Measurements from ENCODE around the gene FEM1B. TPM values are rescaled to one million over a fixed set of nuclear protein-coding genes. Genes with fewer than 3 reads are reported as not detected.
A peak's percentile ranks its signal among the peaks of the same experiment; 100 is the strongest.

FEM1B gene
- total RNA-seq, 1 experiment from 2014 or later = 41.0 TPM

GRCh38 chr15:68278595-68279405, 1.3 kb downstream of the FEM1B start:
- BruUV-seq (replicated peaks) = TSS peak; percentile 38
- intact Hi-C loops (cut with micrococcal nuclease; ENCODE audit: unreplicated experiment) = no loop called here
- ChIA-PET POLR2A (no interaction called here), CTCF (interaction anchor here (2.0 kb wide), 1 partner anchor 28 kb away, joined by 11 read pairs; no protein-coding TSS in a partner anchor)
- no peak for DNase-seq
- Histone ChIP-seq H3K9me3 (no peaks in the 10 kb centered on the region), H3K36me3 (ENCODE audit: control insufficient read depth, insufficient read depth, low read length) (no peaks in the 10 kb centered on the region; the same call in 1 of the 2 replicates), H3K27me3 (replicated peaks; ENCODE audit: control insufficient read depth, insufficient read depth, low read length) (no peaks in the 10 kb centered on the region), H3K4me1 (peaks cover 35% of the 10 kb centered on the region), H3K4me3 (ENCODE audit: low read depth, low read length) (peak overlapping the region; percentile 61)
- TF ChIP-seq, protein P1, sequence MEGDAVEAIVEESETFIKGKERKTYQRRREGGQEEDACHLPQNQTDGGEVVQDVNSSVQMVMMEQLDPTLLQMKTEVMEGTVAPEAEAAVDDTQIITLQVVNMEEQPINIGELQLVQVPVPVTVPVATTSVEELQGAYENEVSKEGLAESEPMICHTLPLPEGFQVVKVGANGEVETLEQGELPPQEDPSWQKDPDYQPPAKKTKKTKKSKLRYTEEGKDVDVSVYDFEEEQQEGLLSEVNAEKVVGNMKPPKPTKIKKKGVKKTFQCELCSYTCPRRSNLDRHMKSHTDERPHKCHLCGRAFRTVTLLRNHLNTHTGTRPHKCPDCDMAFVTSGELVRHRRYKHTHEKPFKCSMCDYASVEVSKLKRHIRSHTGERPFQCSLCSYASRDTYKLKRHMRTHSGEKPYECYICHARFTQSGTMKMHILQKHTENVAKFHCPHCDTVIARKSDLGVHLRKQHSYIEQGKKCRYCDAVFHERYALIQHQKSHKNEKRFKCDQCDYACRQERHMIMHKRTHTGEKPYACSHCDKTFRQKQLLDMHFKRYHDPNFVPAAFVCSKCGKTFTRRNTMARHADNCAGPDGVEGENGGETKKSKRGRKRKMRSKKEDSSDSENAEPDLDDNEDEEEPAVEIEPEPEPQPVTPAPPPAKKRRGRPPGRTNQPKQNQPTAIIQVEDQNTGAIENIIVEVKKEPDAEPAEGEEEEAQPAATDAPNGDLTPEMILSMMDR (IDR thresholded peaks at IDR 0.05; ENCODE audit: insufficient read depth in 1 of 2, low read depth in 1 of 2, low read length in 1 of 2, severe bottlenecking in 1 of 2, unreplicated experiment in 1 of 2) = no peak
- Mint-ChIP-seq H3K9me3 (ENCODE audit: unreplicated experiment) (no peaks in the 10 kb centered on the region), H3K4me3 (ENCODE audit: unreplicated experiment) (peak overlapping the region; percentile 95), H3K27me3 (ENCODE audit: insufficient read depth, unreplicated experiment) (no peaks in the 10 kb centered on the region), H3K36me3 (ENCODE audit: insufficient read depth, unreplicated experiment) (no peaks in the 10 kb centered on the region), H3K27ac (ENCODE audit: unreplicated experiment) (peak overlapping the region; percentile 93), H3K4me1 (ENCODE audit: low read depth, unreplicated experiment) (peaks cover 40% of the 10 kb centered on the region)

DNA sequence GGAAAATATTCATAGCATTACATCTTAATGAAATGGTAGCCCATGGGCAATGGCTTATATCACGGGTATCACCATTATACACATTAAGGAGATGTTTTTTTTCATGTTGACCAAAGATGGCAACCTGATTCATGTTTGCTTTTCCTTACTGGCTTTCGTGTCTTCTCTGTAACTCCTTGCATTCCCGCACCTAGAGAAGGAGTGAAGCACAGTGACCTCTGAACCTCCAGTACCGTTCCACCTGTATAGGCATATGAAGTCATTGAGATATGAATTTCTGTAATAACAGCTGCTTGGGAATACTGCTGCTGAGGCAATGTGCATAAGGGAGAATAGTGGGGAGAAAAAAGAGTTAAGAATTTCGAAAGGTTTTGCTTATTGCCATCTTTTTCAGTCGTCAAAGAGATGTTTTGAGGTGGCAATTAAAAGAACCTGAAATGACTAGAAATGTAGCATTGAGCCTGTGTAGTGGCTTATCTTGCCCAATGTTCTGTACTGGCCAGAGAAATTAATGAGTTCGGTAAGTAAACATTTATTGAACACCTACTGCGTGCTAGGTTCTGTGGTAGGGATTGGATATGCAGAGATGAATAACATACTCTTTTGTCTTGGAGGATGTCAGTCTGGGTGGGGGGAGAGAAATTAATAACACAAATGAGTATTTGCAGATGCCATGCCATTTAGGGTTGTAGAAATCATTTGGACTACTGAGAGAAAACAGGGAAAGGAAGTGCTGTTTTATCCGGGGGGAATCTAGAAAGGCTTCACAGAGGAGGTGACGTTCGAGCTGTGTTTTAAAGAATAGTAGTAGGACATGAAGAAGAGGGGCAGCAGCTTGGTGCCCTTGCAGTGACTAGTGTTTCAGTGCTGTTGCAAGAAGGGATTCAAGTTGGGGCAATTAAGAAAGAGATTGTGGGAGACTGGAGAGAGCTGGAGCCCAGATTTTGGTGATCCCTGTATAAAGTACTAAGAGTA, 2.5 kb downstream of the FEM1B start:
- peak overlapping the region; percentile 22 for H3K4me3 ChIP-seq (ENCODE audit: low read depth, low read length)
- H3K4me1 Mint-ChIP-seq (ENCODE audit: low read depth, unreplicated experiment) = peaks cover 34% of the 10 kb centered on the region
- peaks cover 26% of the 10 kb centered on the region for H3K4me1 ChIP-seq
- no TSS peak for BruUV-seq (replicated peaks)
- H3K27me3 ChIP-seq (replicated peaks; ENCODE audit: control insufficient read depth, insufficient read depth, low read length) = no peaks in the 10 kb centered on the region
- ChIA-PET CTCF (no interaction called here), POLR2A (interaction anchor here (0.6 kb wide), 1 partner anchor 51 kb away, joined by 3 read pairs; the partner anchor contains the start of gene CLN6)
- peak overlapping the region; percentile 93 for H3K27ac Mint-ChIP-seq (ENCODE audit: unreplicated experiment)
- TF ChIP-seq, protein P1 (IDR thresholded peaks at IDR 0.05; ENCODE audit: insufficient read depth in 1 of 2, low read depth in 1 of 2, low read length in 1 of 2, severe bottlenecking in 1 of 2, unreplicated experiment in 1 of 2) = no peak
- peaks cover 8% of the 10 kb centered on the region for H3K36me3 Mint-ChIP-seq (ENCODE audit: insufficient read depth, unreplicated experiment)
- H3K36me3 ChIP-seq (ENCODE audit: control insufficient read depth, insufficient read depth, low read length) = no peaks in the 10 kb centered on the region; the same call in 1 of the 2 replicates
- no peak for DNase-seq
- peak overlapping the region; percentile 95 for H3K4me3 Mint-ChIP-seq (ENCODE audit: unreplicated experiment)
- H3K9me3 ChIP-seq = no peaks in the 10 kb centered on the region; the same call in 1 of the 2 replicates
- H3K27me3 Mint-ChIP-seq (ENCODE audit: insufficient read depth, unreplicated experiment) = no peaks in the 10 kb centered on the region
- intact Hi-C loops (cut with micrococcal nuclease; ENCODE audit: unreplicated experiment) = no loop called here
- no peaks in the 10 kb centered on the region for H3K9me3 Mint-ChIP-seq (ENCODE audit: unreplicated experiment)

DNA sequence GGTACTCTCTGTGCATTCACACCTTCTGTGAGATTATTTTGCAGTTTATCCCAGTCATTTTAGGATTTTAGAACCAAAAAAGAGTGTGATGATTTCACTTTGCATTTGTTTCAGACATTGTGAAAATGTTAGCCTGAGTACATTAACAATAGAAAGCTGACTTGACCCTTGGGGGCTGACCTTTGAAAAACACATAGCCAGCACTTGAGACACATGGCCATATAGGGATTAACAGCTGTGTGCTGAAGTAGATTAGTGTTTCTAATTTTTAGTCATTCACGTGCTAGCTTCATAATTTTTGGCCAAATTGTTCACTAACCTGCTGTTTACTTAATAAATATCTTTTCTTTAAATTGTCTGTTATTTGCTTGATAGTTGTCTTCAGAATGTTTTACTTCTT, 3.5 kb downstream of the FEM1B start:
- Histone ChIP-seq H3K9me3 (no peaks in the 10 kb centered on the region; the same call in 1 of the 2 replicates), H3K4me3 (ENCODE audit: low read depth, low read length) (no peak overlapping the region), H3K36me3 (ENCODE audit: control insufficient read depth, insufficient read depth, low read length) (no peaks in the 10 kb centered on the region; the same call in 1 of the 2 replicates), H3K4me1 (peaks cover 26% of the 10 kb centered on the region), H3K27me3 (replicated peaks; ENCODE audit: control insufficient read depth, insufficient read depth, low read length) (no peaks in the 10 kb centered on the region)
- H3K4me3 Mint-ChIP-seq (ENCODE audit: unreplicated experiment) = no peak overlapping the region
- POLR2A ChIA-PET = no interaction called here
- TF ChIP-seq, protein P1 (IDR thresholded peaks at IDR 0.05; ENCODE audit: insufficient read depth in 1 of 2, low read depth in 1 of 2, low read length in 1 of 2, severe bottlenecking in 1 of 2, unreplicated experiment in 1 of 2) = no peak
- H3K36me3 Mint-ChIP-seq (ENCODE audit: insufficient read depth, unreplicated experiment) = peaks cover 17% of the 10 kb centered on the region
- BruUV-seq (replicated peaks) = no TSS peak
- no peak overlapping the region for H3K27ac Mint-ChIP-seq (ENCODE audit: unreplicated experiment)
- peaks cover 28% of the 10 kb centered on the region for H3K4me1 Mint-ChIP-seq (ENCODE audit: low read depth, unreplicated experiment)
- H3K9me3 Mint-ChIP-seq (ENCODE audit: unreplicated experiment) = no peaks in the 10 kb centered on the region
- DNase-seq = no peak
- CTCF ChIA-PET = no interaction called here
- intact Hi-C loops (cut with micrococcal nuclease; ENCODE audit: unreplicated experiment) = no loop called here
- no peaks in the 10 kb centered on the region for H3K27me3 Mint-ChIP-seq (ENCODE audit: insufficient read depth, unreplicated experiment)

Measured in Caco-2 (cell line).